ENCODE measurements around the gene FKBP7.
A peak's percentile ranks its signal among the peaks of the same experiment; 100 is the strongest.
"Not testable (repeated sequence)": the region's sequence is repeated elsewhere in the genome, so short reads cannot be mapped to it uniquely, and the experiment has no call there.

The FKBP7 gene

GRCh38 chr2:178496049-178496448 is 17.6 kb upstream of the FKBP7 start:
- H3K4me3 ChIP-seq (ENCODE audit: low read depth, low read length), result no peak overlapping the region
- no peak for DNase-seq (ENCODE audit: low read depth)

- H3K4me3 ChIP-seq (ENCODE audit: low read depth, low read length), result no peak overlapping the region
- DNase-seq (ENCODE audit: low read depth), result no peak
Observed at GRCh38 chr2:178491612-178492011, 13.2 kb upstream of the FKBP7 start.

GRCh38 chr2:178485356-178485755 is 7.0 kb upstream of the FKBP7 start:
- no peak for DNase-seq (ENCODE audit: low read depth)
- no peak overlapping the region for H3K4me3 ChIP-seq (ENCODE audit: low read depth, low read length)

DNA sequence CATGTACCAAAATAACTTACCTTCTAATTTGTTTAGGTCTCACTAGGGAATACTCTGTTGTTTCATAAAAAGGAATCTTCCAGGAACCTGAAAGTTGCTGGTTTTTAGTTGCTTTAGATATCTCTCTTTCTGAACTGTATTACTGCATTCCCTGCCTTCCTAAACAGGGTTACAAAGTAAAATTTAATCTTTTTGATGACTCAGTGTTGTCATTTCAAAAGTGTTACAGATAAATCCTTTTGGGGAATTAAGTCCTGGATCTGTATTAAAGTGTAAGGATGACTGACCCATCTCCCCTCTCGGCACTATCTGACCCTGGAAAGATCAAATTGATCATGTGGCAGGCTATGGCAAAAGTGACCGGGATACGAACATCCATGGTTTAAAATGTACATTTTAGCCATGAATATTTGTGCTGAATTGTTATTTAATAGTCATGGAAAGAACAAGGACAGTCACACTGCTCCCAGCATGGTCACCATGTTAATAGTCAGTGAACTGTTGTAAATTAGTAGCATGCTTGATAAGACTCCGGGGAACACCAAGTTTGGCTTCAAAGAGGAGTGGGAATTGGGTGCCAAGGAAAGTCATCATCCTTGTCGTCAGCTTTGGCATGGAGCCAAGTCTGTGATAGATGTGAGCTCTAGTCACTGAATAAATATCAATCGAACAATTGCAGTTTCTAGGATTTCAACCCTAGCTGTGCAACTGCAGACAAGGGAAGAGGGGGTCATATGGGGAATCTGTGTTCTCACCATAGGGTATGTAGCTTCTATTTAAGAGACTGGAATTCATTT is 6.0 kb upstream of the FKBP7 start:
- no peak overlapping the region for H3K4me3 ChIP-seq (ENCODE audit: low read depth, low read length)
- DNase-seq (ENCODE audit: low read depth), result no peak

DNA sequence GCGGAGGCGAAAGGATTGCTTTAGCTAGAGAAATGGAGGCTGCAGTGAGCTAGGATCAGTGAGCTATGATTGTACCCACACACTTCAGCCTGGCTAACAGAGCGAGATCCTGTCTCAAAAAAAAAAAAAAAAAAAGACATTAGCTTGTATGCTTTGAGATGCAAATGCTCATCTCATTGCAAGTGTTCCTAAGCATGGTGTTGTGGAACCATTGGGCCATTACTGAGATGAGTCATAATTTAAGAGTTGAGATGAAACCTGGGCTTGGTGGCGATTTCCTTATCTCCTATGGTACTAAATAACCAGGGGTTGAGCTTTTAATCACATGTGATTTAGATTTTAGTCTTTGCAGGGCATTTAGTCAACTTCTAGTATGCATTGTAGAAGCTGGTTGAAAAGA is 4.0 kb upstream of the FKBP7 start:
- DNase-seq (ENCODE audit: low read depth), result no peak
- no peak overlapping the region for H3K4me3 ChIP-seq (ENCODE audit: low read depth, low read length)

DNA sequence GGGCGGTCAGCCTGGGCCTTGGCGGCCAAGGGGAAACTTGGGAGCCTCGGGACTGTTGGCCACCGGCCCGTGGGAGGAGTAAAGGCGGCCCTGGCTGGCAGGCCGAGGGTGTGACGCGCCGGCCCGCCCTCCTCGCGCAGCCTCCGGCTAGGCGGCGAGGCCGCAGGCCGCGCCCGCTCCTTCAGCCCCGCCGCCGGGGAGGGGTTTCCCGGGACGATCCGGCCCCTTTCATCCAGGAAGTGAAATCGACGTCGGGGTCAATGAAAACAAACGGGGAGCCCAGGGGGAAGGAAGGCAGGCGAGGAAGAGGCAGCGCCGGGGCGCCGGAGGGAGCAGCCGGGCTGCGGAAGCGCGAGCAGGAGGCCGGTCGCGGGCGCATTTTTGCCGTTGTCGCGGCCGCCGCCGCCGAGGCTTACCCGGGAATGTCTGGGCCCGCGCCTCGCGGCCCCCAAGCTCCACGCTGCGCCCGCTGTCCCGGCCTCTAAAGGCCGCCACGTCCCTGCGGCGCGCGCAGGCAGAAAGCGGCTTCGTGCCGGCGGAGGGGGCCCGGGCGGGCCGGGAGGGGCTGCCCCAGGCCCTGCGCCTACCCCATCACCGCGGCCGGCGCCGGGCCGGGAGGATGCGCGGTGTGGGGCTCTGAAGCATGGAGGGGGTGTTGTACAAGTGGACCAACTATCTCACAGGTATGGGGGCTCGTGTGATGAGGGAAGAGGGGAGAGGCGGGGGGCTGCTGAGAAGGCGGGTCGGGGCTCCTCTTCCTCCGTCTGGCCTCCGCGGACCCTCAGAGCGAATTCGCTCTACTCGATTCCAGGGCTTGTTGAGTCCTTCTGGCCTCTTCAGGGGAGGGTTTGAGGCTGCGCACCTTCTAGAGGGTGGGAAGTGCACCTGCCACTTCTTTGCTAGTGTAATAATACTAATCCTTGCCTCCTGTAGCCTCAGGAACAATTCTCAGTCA is 2.1 kb upstream of the FKBP7 start, which contains the start of gene PLEKHA3:
Gene PLEKHA3, plus strand, starts transcription at position 231 of the 955 bp plus-strand sequence. Its CDS starts 413 bp downstream, at position 644.
- peak; percentile 89 for DNase-seq (ENCODE audit: low read depth)
- peak within 1 kb of the TSS; percentile 79 for H3K4me3 ChIP-seq (ENCODE audit: low read depth, low read length)

DNA sequence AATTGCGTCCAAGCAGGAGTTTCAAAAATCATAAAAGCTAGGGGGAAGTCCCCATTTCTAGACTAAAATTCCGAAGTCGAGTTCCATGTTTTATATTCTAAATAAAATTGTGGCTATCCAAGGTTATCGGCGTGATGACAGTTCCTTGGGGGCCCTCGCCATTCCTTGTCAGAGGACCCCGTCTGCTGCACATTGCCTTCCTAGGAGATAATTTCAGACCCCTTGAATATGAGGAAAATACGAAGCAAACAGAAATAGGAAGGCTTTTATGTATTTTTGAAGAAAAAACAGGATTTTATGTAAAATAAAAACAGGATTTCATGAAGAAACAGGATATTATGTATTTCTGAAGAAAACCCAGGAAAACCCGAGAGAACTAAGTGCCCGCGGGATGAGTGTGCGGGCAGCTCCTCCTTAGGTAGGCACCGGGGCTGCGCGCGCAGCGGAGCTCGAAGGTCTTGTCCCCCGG is 1.4 kb upstream of the FKBP7 start:
- DNase-seq (ENCODE audit: low read depth), result no peak
- H3K4me3 ChIP-seq (ENCODE audit: low read depth, low read length), result peak overlapping the region; percentile 79

DNA sequence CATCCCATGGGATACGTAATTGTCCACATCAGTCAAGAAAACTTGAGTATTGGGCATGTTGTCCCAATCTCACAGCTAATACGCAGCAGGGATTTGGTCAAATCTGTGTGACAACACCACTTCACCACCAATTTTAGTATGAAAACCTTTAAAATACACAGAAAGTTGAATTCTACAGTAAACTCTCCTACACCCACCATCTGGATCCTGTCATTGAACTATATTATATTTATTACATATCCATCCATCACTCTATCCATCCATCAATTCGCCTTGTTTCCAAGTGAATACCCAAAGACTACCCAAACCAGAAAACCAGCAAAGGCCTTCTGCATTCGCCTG is 846 bp upstream of the FKBP7 start:
- peak overlapping the region; percentile 86 for H3K4me3 ChIP-seq (ENCODE audit: low read depth, low read length)
- no peak for DNase-seq (ENCODE audit: low read depth)

DNA sequence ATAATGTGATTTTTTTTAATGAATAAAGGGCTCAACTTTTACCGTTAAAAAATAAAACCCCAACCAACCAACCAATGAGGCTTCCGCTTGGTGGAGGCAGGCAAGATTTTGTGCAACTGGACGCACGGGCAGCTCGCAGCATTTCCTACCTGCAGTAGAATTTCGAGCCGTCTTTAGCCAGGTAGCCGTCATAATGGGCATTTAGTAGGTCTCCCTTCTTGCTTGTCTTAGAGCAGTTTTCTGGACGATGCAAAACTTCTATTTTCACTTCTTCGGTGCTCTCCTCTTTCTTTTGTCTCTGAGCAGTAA is 316 bp downstream of the FKBP7 start:
- DNase-seq (ENCODE audit: low read depth), result peak; percentile 4
- peak overlapping the region; percentile 86 for H3K4me3 ChIP-seq (ENCODE audit: low read depth, low read length)

DNA sequence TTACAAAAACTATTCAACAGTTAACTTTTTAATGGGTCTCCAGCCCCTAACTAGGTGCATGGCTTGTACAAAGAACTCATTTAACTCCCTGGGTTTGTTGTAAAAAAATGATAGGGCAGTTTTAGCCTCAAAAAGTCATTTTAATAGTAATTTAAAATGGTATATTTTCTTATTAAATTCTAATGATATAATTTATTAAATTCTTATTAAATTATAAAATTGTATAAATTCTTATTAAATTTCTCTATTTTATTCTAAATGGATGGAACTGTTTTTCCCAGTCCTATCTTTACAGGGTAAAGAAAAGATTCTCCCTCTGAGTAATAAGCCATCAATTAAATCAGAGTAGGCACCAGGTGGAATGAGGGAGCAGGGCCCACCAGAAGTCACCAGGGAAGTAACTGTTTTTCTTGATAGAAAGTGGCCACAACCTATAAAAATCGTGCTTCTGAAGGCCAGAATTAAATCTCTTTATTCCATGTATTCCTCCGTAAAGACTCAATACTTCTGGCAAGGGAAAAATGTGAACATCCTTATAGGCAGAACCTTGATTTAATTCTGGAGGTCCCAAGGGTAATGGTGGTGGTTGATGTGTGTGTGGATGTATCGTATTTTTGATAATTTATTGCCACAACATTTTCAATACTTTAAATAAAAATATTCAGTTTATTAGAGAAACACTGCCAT is 814 bp downstream of the FKBP7 start:
- peak overlapping the region; percentile 86 for H3K4me3 ChIP-seq (ENCODE audit: low read depth, low read length)
- DNase-seq (ENCODE audit: low read depth), result no peak

- no peak overlapping the region for H3K4me3 ChIP-seq (ENCODE audit: low read depth, low read length)
- DNase-seq (ENCODE audit: low read depth), result no peak
Observed at GRCh38 chr2:178476477-178476876, 1.9 kb downstream of the FKBP7 start.

DNA sequence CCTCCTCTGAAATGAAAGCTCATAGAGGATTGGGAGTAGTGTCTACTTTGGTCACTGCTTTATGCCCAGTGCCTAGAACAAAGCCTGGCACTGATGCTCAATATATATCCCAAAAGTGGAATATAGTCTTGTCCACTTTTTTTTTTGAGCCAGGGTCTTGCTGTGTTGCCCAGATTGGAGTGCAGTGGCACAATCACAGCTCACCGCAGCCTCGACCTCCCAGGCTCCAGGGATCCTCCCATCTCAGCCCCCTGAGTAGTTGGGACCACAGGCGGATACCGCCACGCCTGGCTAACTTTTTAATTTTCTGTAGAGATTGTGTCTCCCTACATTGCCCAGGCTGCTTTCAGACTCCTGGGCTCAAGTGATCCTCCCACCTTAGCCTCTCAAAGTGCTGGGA is 3.8 kb downstream of the FKBP7 start:
- DNase-seq (ENCODE audit: low read depth), result no peak

DNA sequence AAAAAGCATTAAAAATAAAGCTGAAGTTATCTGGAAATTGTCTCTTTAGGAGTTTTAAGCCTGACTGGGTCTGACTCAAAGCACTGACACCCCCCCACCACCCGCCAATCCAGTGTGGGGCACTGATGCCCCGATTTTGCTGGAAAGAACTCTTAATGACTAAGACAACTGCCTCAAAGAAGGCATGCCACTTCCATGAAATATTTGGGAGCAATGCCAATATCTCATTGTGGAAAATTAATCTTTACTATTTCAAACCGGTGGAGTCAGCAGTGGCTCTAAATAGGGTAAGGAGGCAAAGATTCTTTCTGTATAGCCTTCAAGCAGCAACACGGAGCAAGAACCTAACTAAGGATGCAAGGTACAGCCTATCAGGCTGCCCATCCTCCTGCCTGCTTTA is 4.5 kb downstream of the FKBP7 start:
- DNase-seq (ENCODE audit: low read depth), result no peak
- no peak overlapping the region for H3K4me3 ChIP-seq (ENCODE audit: low read depth, low read length)

More for the DNA sequence above, 3.8 kb downstream of the FKBP7 start:
- H3K4me3 ChIP-seq (ENCODE audit: low read depth, low read length), result no peak overlapping the region

- no peak for DNase-seq (ENCODE audit: low read depth)
Observed at GRCh38 chr2:178473373-178473772, 5.0 kb downstream of the FKBP7 start.

GRCh38 chr2:178471313-178471712 is 7.1 kb downstream of the FKBP7 start:
- not testable (repeated sequence) for DNase-seq (ENCODE audit: low read depth); H3K4me3 ChIP-seq (ENCODE audit: low read depth, low read length)

More at GRCh38 chr2:178473373-178473772, 5.0 kb downstream of the FKBP7 start:
- H3K4me3 ChIP-seq (ENCODE audit: low read depth, low read length), result no peak overlapping the region

- no peak overlapping the region for H3K4me3 ChIP-seq (ENCODE audit: low read depth, low read length)
- DNase-seq (ENCODE audit: low read depth), result no peak
Observed at GRCh38 chr2:178469219-178469849, 9.1 kb downstream of the FKBP7 start.

GRCh38 chr2:178457390-178457886 is 21.0 kb downstream of the FKBP7 start:
- no peak for DNase-seq (ENCODE audit: low read depth)

GRCh38 chr2:178455947-178456346 is 22.5 kb downstream of the FKBP7 start:
- no peak overlapping the region for H3K4me3 ChIP-seq (ENCODE audit: low read depth, low read length)
- DNase-seq (ENCODE audit: low read depth), result no peak

More at GRCh38 chr2:178457390-178457886, 21.0 kb downstream of the FKBP7 start:
- H3K4me3 ChIP-seq (ENCODE audit: low read depth, low read length), result no peak overlapping the region

DNA sequence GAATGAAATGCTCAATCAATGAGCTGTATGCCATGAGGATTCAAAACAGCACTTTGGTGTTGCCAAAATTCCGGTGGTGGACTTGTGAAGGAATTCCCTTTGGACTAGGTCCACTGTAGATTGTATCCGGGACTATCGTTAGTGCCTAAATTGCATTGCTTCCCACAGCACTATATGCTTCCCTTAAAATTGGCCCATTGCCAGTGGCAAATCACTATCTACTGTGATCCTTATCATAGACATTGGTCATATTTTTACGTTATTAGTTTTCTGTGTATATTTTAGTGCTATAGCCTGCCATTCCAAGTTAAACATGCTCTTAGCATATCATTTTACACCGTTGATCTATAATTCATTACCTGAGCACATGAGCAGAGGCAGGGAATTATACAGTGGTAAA is 25.5 kb downstream of the FKBP7 start:
- DNase-seq (ENCODE audit: low read depth), result no peak
- no peak overlapping the region for H3K4me3 ChIP-seq (ENCODE audit: low read depth, low read length)

Data from skeletal muscle cell (primary cell).